WTC11 (cell line): ENCODE results near the gene NETO1. TPM values are rescaled to one million over a fixed set of nuclear protein-coding genes. Genes with fewer than 3 reads are reported as not detected.

Experiments used
- ATAC-seq: fragments of 200-7000 bp; cut with Tn5 transposase; 2 replicates; pipeline ENCODE4 v1.10.0; 2021; ENCODE audit warnings: mild to moderate bottlenecking, moderate library complexity
- CTCF ChIA-PET: fragments of 300-600 bp; sonication (Branson Sonifier 250); formaldehyde crosslinking; loops from one replicate; lab custom pipeline; 2021; ENCODE audit warnings: antibody characterized with exemption; lab: Charles Lee
- POLR2A ChIA-PET: fragments of 350-600 bp; sonication (Branson Sonifier 250); formaldehyde crosslinking; loops from one replicate; lab custom pipeline; 2021; ENCODE audit warnings: antibody characterized with exemption; lab: Charles Lee
- DNase-seq: peaks from one replicate; pipeline ENCODE4 v3.0.0; 2021; ENCODE audit warnings: low spot score
- H3K27ac Mint-ChIP-seq: 2 replicates; pipeline ENCODE4 v1.8.0; 2021; ENCODE audit warnings: mixed read lengths
- H3K27me3 Mint-ChIP-seq: 2 replicates; pipeline ENCODE4 v1.8.0; 2021; ENCODE audit warnings: low read depth, mild to moderate bottlenecking, moderate library complexity, mixed read lengths
- H3K36me3 Mint-ChIP-seq: 2 replicates; pipeline ENCODE4 v1.8.0; 2021; ENCODE audit warnings: mixed read lengths
- H3K4me1 Mint-ChIP-seq: 2 replicates; pipeline ENCODE4 v1.8.0; 2022; ENCODE audit warnings: mixed read lengths
- H3K4me3 Mint-ChIP-seq: 2 replicates; pipeline ENCODE4 v1.8.0; 2021; ENCODE audit warnings: mild to moderate bottlenecking, moderate library complexity, mixed read lengths
- H3K9me3 Mint-ChIP-seq: 2 replicates; pipeline ENCODE4 v1.8.0; 2021; ENCODE audit warnings: mixed read lengths
- AFF4 ChIP-seq: sonication (generic); formaldehyde crosslinking; IDR thresholded peaks from 2 replicates; pipeline ENCODE4 v1.8.1; 2023; ENCODE audit warnings: mild to moderate bottlenecking, missing genetic modification reagents, borderline replicate concordance
- ATF2 ChIP-seq: sonication (generic); formaldehyde crosslinking; IDR thresholded peaks from 2 replicates; pipeline ENCODE4 v1.8.1; 2022; ENCODE audit warnings: low read depth, missing genetic modification reagents, borderline replicate concordance
- ATF6 ChIP-seq: sonication (generic); formaldehyde crosslinking; IDR thresholded peaks from 2 replicates; pipeline ENCODE4 v1.8.1; 2023; ENCODE audit warnings: mild to moderate bottlenecking, missing genetic modification reagents
- CDX4 ChIP-seq: fragments of 250-450 bp; sonication (Bioruptor Pico); IDR thresholded peaks from 2 replicates; pipeline ENCODE4 v1.9.0; 2021; ENCODE audit warnings: moderate library complexity, mild to moderate bottlenecking, inconsistent platforms, borderline replicate concordance
- ELF4 ChIP-seq: sonication (generic); formaldehyde crosslinking; IDR thresholded peaks from 2 replicates; pipeline ENCODE4 v1.8.1; 2022; ENCODE audit warnings: low read depth, mild to moderate bottlenecking, moderate library complexity, missing genetic modification reagents
- ESRRA ChIP-seq: sonication (generic); formaldehyde crosslinking; IDR thresholded peaks from 2 replicates; pipeline ENCODE4 v1.8.1; 2022; ENCODE audit warnings: mild to moderate bottlenecking, missing genetic modification reagents, borderline replicate concordance
- GTF2I ChIP-seq: fragments of 250-450 bp; sonication (Bioruptor Pico); conservative IDR thresholded peaks from 2 replicates; pipeline ENCODE4 v1.4.0; 2021; ENCODE audit warnings: mild to moderate bottlenecking
- HMGA2 ChIP-seq: fragments of 250-450 bp; sonication (Bioruptor Pico); IDR thresholded peaks from 2 replicates; pipeline ENCODE4 v1.4.0; 2021; ENCODE audit warnings: mild to moderate bottlenecking, moderate library complexity
- HMGXB4 ChIP-seq: sonication (generic); formaldehyde crosslinking; IDR thresholded peaks from 2 replicates; pipeline ENCODE4 v1.8.1; 2023; ENCODE audit warnings: mild to moderate bottlenecking, moderate library complexity, missing genetic modification reagents
- JAZF1 ChIP-seq: fragments of 250-450 bp; sonication (Bioruptor Pico); IDR thresholded peaks from 2 replicates; pipeline ENCODE4 v1.9.0; 2021; ENCODE audit warnings: moderate library complexity, mild to moderate bottlenecking, inconsistent platforms
- JUN ChIP-seq: sonication (generic); formaldehyde crosslinking; IDR thresholded peaks from 2 replicates; pipeline ENCODE4 v1.8.0; 2023; ENCODE audit warnings: mild to moderate bottlenecking, missing genetic modification reagents
- NFATC4 ChIP-seq: fragments of 250-450 bp; sonication (Bioruptor Pico); IDR thresholded peaks from 2 replicates; pipeline ENCODE4 v1.9.0; 2021; ENCODE audit warnings: mild to moderate bottlenecking
- PREB ChIP-seq: sonication (generic); formaldehyde crosslinking; IDR thresholded peaks from 2 replicates; pipeline ENCODE4 v1.8.1; 2022; ENCODE audit warnings: mild to moderate bottlenecking, missing genetic modification reagents, moderate library complexity, borderline replicate concordance
- SMAD3 ChIP-seq: sonication (generic); formaldehyde crosslinking; IDR thresholded peaks from 2 replicates; pipeline ENCODE4 v1.8.0; 2022; ENCODE audit warnings: missing genetic modification reagents, mild to moderate bottlenecking, borderline replicate concordance
- SOX15 ChIP-seq: fragments of 250-450 bp; sonication (Bioruptor Pico); IDR thresholded peaks from 2 replicates; pipeline ENCODE4 v1.9.0; 2021; ENCODE audit warnings: mild to moderate bottlenecking
- TP53 ChIP-seq: sonication (generic); formaldehyde crosslinking; IDR thresholded peaks from 2 replicates; pipeline ENCODE4 v1.8.1; 2023; ENCODE audit warnings: mild to moderate bottlenecking, missing genetic modification reagents
- ZBTB21 ChIP-seq: sonication (generic); formaldehyde crosslinking; IDR thresholded peaks from 2 replicates; pipeline ENCODE4 v1.8.1; 2023; ENCODE audit warnings: mild to moderate bottlenecking, missing genetic modification reagents, borderline replicate concordance
- ZNF232 ChIP-seq: sonication (generic); formaldehyde crosslinking; IDR thresholded peaks from 2 replicates; pipeline ENCODE4 v1.8.0; 2022; ENCODE audit warnings: mild to moderate bottlenecking, missing genetic modification reagents
- ZNF396 ChIP-seq: fragments of 250-450 bp; sonication (Bioruptor Pico); IDR thresholded peaks from 2 replicates; pipeline ENCODE4 v1.8.0; 2021; ENCODE audit warnings: mild to moderate bottlenecking, moderate library complexity, borderline replicate concordance
- ZNF423 ChIP-seq: fragments of 250-450 bp; sonication (Bioruptor Pico); IDR thresholded peaks from 2 replicates; pipeline ENCODE4 v2.1.2; 2022; ENCODE audit warnings: mild to moderate bottlenecking, moderate library complexity
- ZNF532 ChIP-seq: fragments of 250-450 bp; sonication (Bioruptor Pico); IDR thresholded peaks from 2 replicates; pipeline ENCODE4 v1.9.0; 2021; ENCODE audit warnings: mild to moderate bottlenecking, borderline replicate concordance
- ZNF671 ChIP-seq: fragments of 250-450 bp; sonication (Bioruptor Pico); IDR thresholded peaks from 2 replicates; pipeline ENCODE4 v1.8.0; 2021; ENCODE audit warnings: mild to moderate bottlenecking
- total RNA-seq: library from RNA; stranded (reverse); gene quantifications from 3 replicates; pipeline ENCODE4 v1.2.3, GENCODE V29; 2021

The NETO1 gene
- total RNA-seq, 1 experiment from 2014 or later = 33.1 TPM

GRCh38 chr18:72819050-72819449 is 48.7 kb downstream of the NETO1 start (continued):
- TF ChIP-seq ZNF532 (CRISPR knock-in tag) (no peak), AFF4 (CRISPR knock-in tag) (no peak), JAZF1 (CRISPR knock-in tag) (no peak), SMAD3 (CRISPR knock-in tag) (no peak)

GRCh38 chr18:72811047-72811446 is 56.7 kb downstream of the NETO1 start:
- no peak overlapping the region for H3K27ac Mint-ChIP-seq
- ATAC-seq = no peak
- CTCF ChIA-PET = no interaction called here

GRCh38 chr18:72808680-72809079 is 59.1 kb downstream of the NETO1 start:
- H3K9me3 Mint-ChIP-seq = no peaks in the 10 kb centered on the region
- H3K4me3 Mint-ChIP-seq = no peak overlapping the region
- ATAC-seq (no peak), DNase-seq (no peak)
- H3K27me3 Mint-ChIP-seq = no peaks in the 10 kb centered on the region
- CTCF ChIA-PET = no interaction called here
- POLR2A ChIA-PET = no interaction called here
- H3K36me3 Mint-ChIP-seq = no peaks in the 10 kb centered on the region
- peaks cover 13% of the 10 kb centered on the region for H3K4me1 Mint-ChIP-seq
- H3K27ac Mint-ChIP-seq = no peak overlapping the region
- no peak for TF ChIP-seq ESRRA (CRISPR knock-in tag)
- TF ChIP-seq ELF4 (CRISPR knock-in tag) = no peak
- TF ChIP-seq SOX15 = no peak
- no peak for TF ChIP-seq ZNF396 (CRISPR knock-in tag)
- TF ChIP-seq HMGXB4 (CRISPR knock-in tag) = no peak
- TF ChIP-seq ZNF423 (CRISPR knock-in tag) = no peak
- no peak for TF ChIP-seq HMGA2 (CRISPR knock-in tag)
- TF ChIP-seq CDX4 (CRISPR knock-in tag) = no peak
- no peak for TF ChIP-seq ATF2 (CRISPR knock-in tag)
- TF ChIP-seq PREB = no peak
- no peak for TF ChIP-seq NFATC4 (CRISPR knock-in tag)
- TF ChIP-seq ATF6 (CRISPR knock-in tag) = no peak

More at GRCh38 chr18:72811047-72811446, 56.7 kb downstream of the NETO1 start:
- POLR2A ChIA-PET = no interaction called here
- Mint-ChIP-seq H3K27me3 (no peaks in the 10 kb centered on the region), H3K4me3 (no peak overlapping the region), H3K4me1 (peaks cover 12% of the 10 kb centered on the region), H3K9me3 (no peaks in the 10 kb centered on the region), H3K36me3 (no peaks in the 10 kb centered on the region)
- TF ChIP-seq ZNF232 (CRISPR knock-in tag) (no peak), ZNF671 (no peak), ZNF396 (CRISPR knock-in tag) (no peak), SMAD3 (CRISPR knock-in tag) (no peak), TP53 (no peak), GTF2I (CRISPR knock-in tag) (no peak), ZBTB21 (CRISPR knock-in tag) (no peak), JUN (CRISPR knock-in tag) (no peak)
- DNase-seq = no peak
